HepG2 (cell line): ENCODE results near the gene MRPL30. TPM values are rescaled to one million over a fixed set of nuclear protein-coding genes. Genes with fewer than 3 reads are reported as not detected.
A peak's percentile ranks its signal among the peaks of the same experiment; 100 is the strongest.

Experiments used
- FIP1L1 ChIP-seq: fragments of 200-400 bp; formaldehyde crosslinking; IDR thresholded peaks from 2 replicates; pipeline ENCODE4 v1.6.1; 2018; ENCODE audit warnings: low read depth, mild to moderate bottlenecking, low read length, moderate library complexity, borderline replicate concordance; ENCODE audit not compliant: insufficient read depth
- GLI4 ChIP-seq: sonication (generic); formaldehyde crosslinking; IDR thresholded peaks from 2 replicates; pipeline ENCODE4 v1.5.1; 2020; ENCODE audit warnings: missing genetic modification reagents, mild to moderate bottlenecking, moderate library complexity, borderline replicate concordance
- GTF2F1 ChIP-seq: fragments of 150-350 bp; IDR thresholded peaks from 2 replicates; pipeline ENCODE4 v1.6.1; 2014; ENCODE audit warnings: low read length
- HES4 ChIP-seq: sonication (generic); formaldehyde crosslinking; IDR thresholded peaks from 2 replicates; pipeline ENCODE4 v1.9.0; 2021; ENCODE audit warnings: mild to moderate bottlenecking, missing genetic modification reagents, borderline replicate concordance
- KDM1A ChIP-seq: IDR thresholded peaks from 2 replicates; pipeline ENCODE4 v1.6.1; 2016; ENCODE audit warnings: missing compliant biosample characterization
- MAFG ChIP-seq: sonication (generic); formaldehyde crosslinking; IDR thresholded peaks from 2 replicates; pipeline ENCODE4 v1.5.1; 2020; ENCODE audit warnings: mild to moderate bottlenecking, missing genetic modification reagents
- NFIC ChIP-seq: IDR thresholded peaks from 2 replicates; pipeline ENCODE4 v1.6.1; 2012; ENCODE audit warnings: mild to moderate bottlenecking, low read length, inconsistent platforms
- NR1H2 ChIP-seq: sonication (generic); formaldehyde crosslinking; IDR thresholded peaks from 2 replicates; pipeline ENCODE4 v1.8.1; 2022; ENCODE audit warnings: low read depth, missing genetic modification reagents, borderline replicate concordance
- PCBP1 ChIP-seq: fragments of 200-400 bp; formaldehyde crosslinking; IDR thresholded peaks from 2 replicates; pipeline ENCODE4 v1.6.1; 2017; ENCODE audit warnings: mild to moderate bottlenecking, low read depth, low read length, borderline replicate concordance
- POLR2A ChIP-seq, 2 experiments: IDR thresholded peaks; 2 replicates each; pipeline ENCODE4 v1.6.1; 2011; ENCODE audit warnings: low read depth in 2 of 2, low read length in 2 of 2, mild to moderate bottlenecking in 1 of 2, moderate library complexity in 1 of 2; ENCODE audit not compliant: insufficient read depth in 1 of 2
- POLR2AphosphoS2 ChIP-seq: IDR thresholded peaks from 2 replicates; pipeline ENCODE4 v1.6.1; 2011; ENCODE audit warnings: low read depth, low read length, improper control_type of control experiment
- REPIN1 ChIP-seq: sonication (generic); formaldehyde crosslinking; IDR thresholded peaks from 2 replicates; pipeline ENCODE4 v1.8.0; 2022; ENCODE audit warnings: missing genetic modification reagents, low read depth, mild to moderate bottlenecking, borderline replicate concordance
- REXO4 ChIP-seq: sonication (generic); formaldehyde crosslinking; IDR thresholded peaks from 2 replicates; pipeline ENCODE4 v1.8.0; 2022; ENCODE audit warnings: missing genetic modification reagents, mild to moderate bottlenecking, borderline replicate concordance
- SRSF1 ChIP-seq: fragments of 200-400 bp; formaldehyde crosslinking; optimal IDR thresholded peaks from 2 replicates; pipeline ENCODE3; 2017; ENCODE audit warnings: mild to moderate bottlenecking, low read depth, low read length, moderate library complexity
- TEAD3 ChIP-seq: optimal IDR thresholded peaks from 2 replicates; pipeline ENCODE3; 2016; ENCODE audit warnings: borderline replicate concordance
- THYN1 ChIP-seq: sonication (generic); formaldehyde crosslinking; IDR thresholded peaks from 2 replicates; pipeline ENCODE4 v1.8.1; 2023; ENCODE audit warnings: low read depth, mild to moderate bottlenecking, moderate library complexity, missing genetic modification reagents, borderline replicate concordance
- ZFYVE20 ChIP-seq: sonication (generic); formaldehyde crosslinking; IDR thresholded peaks from 2 replicates; pipeline ENCODE4 v1.8.0; 2023; ENCODE audit warnings: low read depth, mild to moderate bottlenecking, moderate library complexity, missing genetic modification reagents, borderline replicate concordance
- ZNF335 ChIP-seq: sonication (generic); formaldehyde crosslinking; IDR thresholded peaks from 2 replicates; pipeline ENCODE4 v1.4.0; 2020; ENCODE audit warnings: missing genetic modification reagents
- ZNF34 ChIP-seq: sonication (generic); formaldehyde crosslinking; IDR thresholded peaks from 2 replicates; pipeline ENCODE4 v1.4.0; 2020; ENCODE audit warnings: mild to moderate bottlenecking, missing genetic modification reagents, borderline replicate concordance
- ZNF576 ChIP-seq: sonication (generic); formaldehyde crosslinking; IDR thresholded peaks from 2 replicates; pipeline ENCODE4 v1.4.0; 2020; ENCODE audit warnings: mild to moderate bottlenecking, missing genetic modification reagents
- ZNF737 ChIP-seq: sonication (generic); formaldehyde crosslinking; IDR thresholded peaks from 2 replicates; pipeline ENCODE4 v1.5.0; 2020; ENCODE audit warnings: missing genetic modification reagents, mild to moderate bottlenecking, borderline replicate concordance
- ZSCAN25 ChIP-seq: sonication (generic); formaldehyde crosslinking; IDR thresholded peaks from 2 replicates; pipeline ENCODE4 v1.8.0; 2022; ENCODE audit warnings: mild to moderate bottlenecking, missing genetic modification reagents
- polyA plus RNA-seq, 8 experiments: library from polyadenylated mRNA; depleted of rRNA in 3 of 8; stranded (reverse) in 7 of 8; unstranded in 1 of 8; fragments of >200 nt; fragmentation: Illumina TruSeq in 4 of 8; extraction: Trizol in 4 of 8; gene quantifications; 2 replicates each; pipeline versions ENCODE4 v1.2.1 to v1.2.3, GENCODE V29; 2011 to 2016; ENCODE audit warnings: low read depth in 4 of 8, missing spikeins in 1 of 8, mixed read lengths in 1 of 8; ENCODE audit not compliant: insufficient read depth in 1 of 8
- total RNA-seq, 5 experiments: library from RNA; depleted of rRNA; stranded (reverse); fragments of >200 nt; fragmentation: Illumina TruSeq; extraction: Trizol; gene quantifications; 2 replicates each; pipeline ENCODE4 v1.2.3, GENCODE V29; 2016; ENCODE audit warnings: low read depth in 1 of 5
- TF ChIP-seq, protein P1 (sequence below): sonication (generic); formaldehyde crosslinking; IDR thresholded peaks from 2 replicates; pipeline ENCODE4 v1.8.1; 2023; ENCODE audit warnings: mild to moderate bottlenecking, moderate library complexity, missing genetic modification reagents
- TF ChIP-seq, protein P2 (sequence below): sonication (generic); formaldehyde crosslinking; IDR thresholded peaks from 2 replicates; pipeline ENCODE4 v1.9.0; 2021; ENCODE audit warnings: missing genetic modification reagents, mild to moderate bottlenecking, borderline replicate concordance
- TF ChIP-seq, protein P3 (sequence below): IDR thresholded peaks from 2 replicates; pipeline ENCODE4 v1.6.1; 2016; ENCODE audit warnings: control low read depth

MRPL30 gene
- total and polyA plus RNA-seq, 2 of the 13 experiments (the other 11 are each of a cell fraction or from before 2014, with no cell fraction given) = 30.2 to 75.3 TPM

GRCh38 chr2:99154643-99155536, 26.1 kb upstream of the MRPL30 start, which contains the start of the genes LIPT1 and TSGA10 (continued):
- TF ChIP-seq NR1H2 (CRISPR knock-in tag) (peak; percentile 96; the same call in 1 of the 2 replicates), GLI4 (CRISPR knock-in tag) (peak; percentile 99), KDM1A (CRISPR knock-in tag) (peak; percentile 72; the same call in 1 of the 2 replicates), ZSCAN25 (CRISPR knock-in tag) (peak; percentile 76), POLR2AphosphoS2 (no peak), FIP1L1 (peak; percentile 70; the same call in 1 of the 2 replicates), REPIN1 (CRISPR knock-in tag) (peak; percentile 99), TEAD3 (peak; percentile 84), PCBP1 (no peak), POLR2A (IDR thresholded peaks at IDR 0.05; ENCODE audit: insufficient read depth in 1 of 2, low read depth in 2 of 2, low read length in 2 of 2) (peak; percentile 93 to 99), ZNF34 (CRISPR knock-in tag) (peak; percentile 96), THYN1 (CRISPR knock-in tag) (peak; percentile 96; the same call in 1 of the 2 replicates), MAFG (CRISPR knock-in tag) (no peak), SRSF1 (peak; percentile 87), ZFYVE20 (0 out of 2 replicates have a peak, but pooled peaks have one; percentile 81), REXO4 (CRISPR knock-in tag) (peak; percentile 82; the same call in 1 of the 2 replicates), NFIC (peak; percentile 71; the same call in 1 of the 2 replicates), GTF2F1 (no peak), HES4 (peak; percentile 96), ZNF335 (peak; percentile 93), ZNF737 (peak; percentile 35; the same call in 1 of the 2 replicates), ZNF576 (no peak)
- TF ChIP-seq, protein P1, sequence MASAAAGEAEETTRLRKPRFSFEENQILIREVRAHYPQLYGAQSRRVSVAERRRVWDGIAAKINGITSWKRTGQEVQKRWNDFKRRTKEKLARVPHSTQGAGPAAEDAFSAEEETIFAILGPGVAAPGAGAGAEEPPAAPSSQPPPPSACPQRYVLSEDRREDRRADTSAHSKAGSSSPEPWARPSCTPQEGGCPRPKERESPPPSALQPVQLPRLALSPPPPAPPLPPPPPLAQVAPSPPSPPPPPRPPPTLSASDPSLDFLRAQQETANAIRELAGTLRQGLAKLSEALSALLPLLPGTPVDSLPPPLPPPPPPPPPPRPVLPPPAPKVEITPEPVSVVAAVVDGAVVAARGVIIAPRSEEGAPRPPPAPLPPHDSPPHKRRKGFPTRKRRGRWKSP (CRISPR knock-in tag) = peak; percentile 98
- TF ChIP-seq, protein P2, sequence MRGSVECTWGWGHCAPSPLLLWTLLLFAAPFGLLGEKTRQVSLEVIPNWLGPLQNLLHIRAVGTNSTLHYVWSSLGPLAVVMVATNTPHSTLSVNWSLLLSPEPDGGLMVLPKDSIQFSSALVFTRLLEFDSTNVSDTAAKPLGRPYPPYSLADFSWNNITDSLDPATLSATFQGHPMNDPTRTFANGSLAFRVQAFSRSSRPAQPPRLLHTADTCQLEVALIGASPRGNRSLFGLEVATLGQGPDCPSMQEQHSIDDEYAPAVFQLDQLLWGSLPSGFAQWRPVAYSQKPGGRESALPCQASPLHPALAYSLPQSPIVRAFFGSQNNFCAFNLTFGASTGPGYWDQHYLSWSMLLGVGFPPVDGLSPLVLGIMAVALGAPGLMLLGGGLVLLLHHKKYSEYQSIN (CRISPR knock-in tag) = no peak; the same call in 1 of the 2 replicates
- TF ChIP-seq, protein P3, sequence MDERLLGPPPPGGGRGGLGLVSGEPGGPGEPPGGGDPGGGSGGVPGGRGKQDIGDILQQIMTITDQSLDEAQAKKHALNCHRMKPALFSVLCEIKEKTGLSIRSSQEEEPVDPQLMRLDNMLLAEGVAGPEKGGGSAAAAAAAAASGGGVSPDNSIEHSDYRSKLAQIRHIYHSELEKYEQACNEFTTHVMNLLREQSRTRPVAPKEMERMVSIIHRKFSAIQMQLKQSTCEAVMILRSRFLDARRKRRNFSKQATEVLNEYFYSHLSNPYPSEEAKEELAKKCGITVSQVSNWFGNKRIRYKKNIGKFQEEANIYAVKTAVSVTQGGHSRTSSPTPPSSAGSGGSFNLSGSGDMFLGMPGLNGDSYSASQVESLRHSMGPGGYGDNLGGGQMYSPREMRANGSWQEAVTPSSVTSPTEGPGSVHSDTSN = no peak
